NT2/D1 (cell line): ENCODE measurements around the gene PRPF39.

Experiments
- SUZ12 ChIP-seq: IDR thresholded peaks from 2 replicates; pipeline ENCODE4 v1.6.1; 2011; ENCODE audit not compliant: insufficient read length, insufficient read depth; ENCODE audit errors: extremely low read depth
- YY1 ChIP-seq: IDR thresholded peaks from 2 replicates; pipeline ENCODE4 v1.6.1; 2011; ENCODE audit not compliant: insufficient read length, insufficient read depth
- ZNF274 ChIP-seq: IDR thresholded peaks from 2 replicates; pipeline ENCODE4 v1.6.1; 2011; ENCODE audit warnings: mild to moderate bottlenecking, low read depth, low read length

DNA sequence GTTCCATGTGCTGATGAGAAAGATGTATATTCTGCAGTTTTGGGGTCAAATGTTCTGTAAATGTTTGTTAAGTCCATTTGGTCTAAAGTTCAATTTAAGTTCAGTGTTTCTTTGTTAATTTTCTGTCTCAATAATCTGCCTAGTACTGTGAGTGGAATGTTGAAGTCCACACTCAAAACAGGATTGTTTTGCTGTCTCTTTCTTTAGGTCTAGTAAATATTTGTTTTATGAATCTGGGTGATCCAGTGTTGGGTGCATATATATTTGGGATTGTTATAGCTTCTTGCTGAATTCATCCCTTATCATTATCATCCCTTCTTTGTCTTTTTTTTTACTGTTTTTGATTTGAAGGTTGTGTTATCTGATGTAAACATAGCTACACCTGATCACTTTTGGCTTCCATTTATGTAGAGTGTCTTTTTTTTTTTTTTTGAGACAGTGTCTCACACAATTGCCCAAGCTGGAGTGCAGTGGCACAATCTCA lies 26.0 kb upstream of the PRPF39 start:
- TF ChIP-seq YY1 (no peak), ZNF274 (no peak), SUZ12 (no peak)
